Measurements from ENCODE around the gene TLK1. TPM values are rescaled to one million over a fixed set of nuclear protein-coding genes. Genes with fewer than 3 reads are reported as not detected.

Gene TLK1
- total RNA-seq, 2 donors from 2014 or later = 27.8 to 62.4 TPM

GRCh38 chr2:170973492-170974303 lies 187.0 kb downstream of the TLK1 start:
- Histone ChIP-seq H3K4me1 (ENCODE audit: control insufficient read depth in 1 of 2, low read depth in 2 of 2) (peaks cover 0 to 6% of the 10 kb centered on the region in 2 donors), H3K27me3 (replicated peaks; ENCODE audit: insufficient read depth) (no peaks in the 10 kb centered on the region), H3K9me3 (no peaks in the 10 kb centered on the region), H3K4me3 (peak overlapping the region; percentile 90), H3K27ac (peak overlapping the region; percentile 69 to 85), H3K36me3 (no peaks in the 10 kb centered on the region)
- DNase-seq (ENCODE audit: low spot score) (peak; percentile 43), ATAC-seq (ENCODE audit: insufficient number of reproducible peaks, low FRiP score, low read depth) (peak; percentile 72)
- peak; percentile 85 for TF ChIP-seq CTCF (IDR thresholded peaks at IDR 0.05)

- peaks cover 0 to 6% of the 10 kb centered on the region in 2 donors for H3K4me1 ChIP-seq (ENCODE audit: control insufficient read depth in 1 of 2, low read depth in 2 of 2)
- H3K9me3 ChIP-seq = no peaks in the 10 kb centered on the region
- no peak for TF ChIP-seq CTCF (IDR thresholded peaks at IDR 0.05)
- ATAC-seq (ENCODE audit: insufficient number of reproducible peaks, low FRiP score, low read depth) (no peak), DNase-seq (ENCODE audit: low spot score) (no peak)
- peak overlapping the region; percentile 90 for H3K4me3 ChIP-seq
- no peaks in the 10 kb centered on the region for H3K27me3 ChIP-seq (replicated peaks; ENCODE audit: insufficient read depth)
- H3K27ac ChIP-seq = no peak overlapping the region
- no peaks in the 10 kb centered on the region for H3K36me3 ChIP-seq
Observed at GRCh38 chr2:170973225-170973491, 187.5 kb downstream of the TLK1 start.

GRCh38 chr2:170972296-170973224 lies 188.1 kb downstream of the TLK1 start:
- DNase-seq (ENCODE audit: low spot score) = no peak
- peak overlapping the region; percentile 90 for H3K4me3 ChIP-seq

GRCh38 chr2:170971071-170971470 lies 189.6 kb downstream of the TLK1 start:
- DNase-seq (ENCODE audit: low spot score) (no peak), ATAC-seq (ENCODE audit: insufficient number of reproducible peaks, low FRiP score, low read depth) (no peak)
- no peaks in the 10 kb centered on the region for H3K9me3 ChIP-seq
- H3K27me3 ChIP-seq (replicated peaks; ENCODE audit: insufficient read depth) = no peaks in the 10 kb centered on the region
- peaks cover 7% of the 10 kb centered on the region for H3K36me3 ChIP-seq
- H3K4me3 ChIP-seq = no peak overlapping the region
- H3K27ac ChIP-seq = no peak overlapping the region
- peaks cover 0 to 13% of the 10 kb centered on the region in 2 donors for H3K4me1 ChIP-seq (ENCODE audit: control insufficient read depth in 1 of 2, low read depth in 2 of 2)
- no peak for TF ChIP-seq CTCF (IDR thresholded peaks at IDR 0.05)

More at GRCh38 chr2:170972296-170973224, 188.1 kb downstream of the TLK1 start:
- no peak for TF ChIP-seq CTCF (IDR thresholded peaks at IDR 0.05)
- no peaks in the 10 kb centered on the region for H3K9me3 ChIP-seq
- H3K36me3 ChIP-seq = no peaks in the 10 kb centered on the region
- no peak overlapping the region for H3K27ac ChIP-seq
- no peaks in the 10 kb centered on the region for H3K27me3 ChIP-seq (replicated peaks; ENCODE audit: insufficient read depth)
- peaks cover 0 to 8% of the 10 kb centered on the region in 2 donors for H3K4me1 ChIP-seq (ENCODE audit: control insufficient read depth in 1 of 2, low read depth in 2 of 2)
- no peak for ATAC-seq (ENCODE audit: insufficient number of reproducible peaks, low FRiP score, low read depth)

GRCh38 chr2:170969872-170970496 lies 190.7 kb downstream of the TLK1 start:
- TF ChIP-seq CTCF (IDR thresholded peaks at IDR 0.05) = no peak
- H3K9me3 ChIP-seq = no peaks in the 10 kb centered on the region

More at GRCh38 chr2:170969872-170970496, 190.7 kb downstream of the TLK1 start:
- no peak overlapping the region for H3K4me3 ChIP-seq
- H3K27me3 ChIP-seq (replicated peaks; ENCODE audit: insufficient read depth) = no peaks in the 10 kb centered on the region
- H3K4me1 ChIP-seq (ENCODE audit: control insufficient read depth in 1 of 2, low read depth in 2 of 2) = peaks cover 0 to 13% of the 10 kb centered on the region in 2 donors
- no peak for DNase-seq (ENCODE audit: low spot score)
- no peak overlapping the region for H3K27ac ChIP-seq
- ATAC-seq (ENCODE audit: insufficient number of reproducible peaks, low FRiP score, low read depth) = no peak
- peaks cover 18% of the 10 kb centered on the region for H3K36me3 ChIP-seq
